GM12875 (cell line): ENCODE data around the gene SSR3.

Experiments
- H3K4me3 ChIP-seq: one replicate; pipeline ENCODE4 v1.5.1; 2011; ENCODE audit warnings: low read depth, low read length, control low read depth
- CTCF ChIP-seq: IDR thresholded peaks from 2 replicates; pipeline ENCODE4 v1.5.1; 2011; ENCODE audit warnings: low read depth, mild to moderate bottlenecking, control low read depth, inconsistent platforms, low read length, moderate library complexity, borderline replicate concordance; ENCODE audit not compliant: insufficient read depth

Gene SSR3

GRCh38 chr3:156536524-156537316, 18.2 kb downstream of the SSR3 start:
- no peak overlapping the region for H3K4me3 ChIP-seq
- no peak for TF ChIP-seq CTCF

GRCh38 chr3:156535798-156536197, 19.1 kb downstream of the SSR3 start:
- TF ChIP-seq CTCF, result no peak
- no peak overlapping the region for H3K4me3 ChIP-seq

- no peak for TF ChIP-seq CTCF
- no peak overlapping the region for H3K4me3 ChIP-seq
Observed at GRCh38 chr3:156535162-156535627, 19.7 kb downstream of the SSR3 start.

- TF ChIP-seq CTCF, result no peak
- no peak overlapping the region for H3K4me3 ChIP-seq
Observed at GRCh38 chr3:156533205-156533604, 21.7 kb downstream of the SSR3 start.

GRCh38 chr3:156532730-156533129, 22.2 kb downstream of the SSR3 start:
- TF ChIP-seq CTCF, result no peak

GRCh38 chr3:156530980-156531379, 23.9 kb downstream of the SSR3 start:
- H3K4me3 ChIP-seq, result no peak overlapping the region
- no peak for TF ChIP-seq CTCF

More at GRCh38 chr3:156532730-156533129, 22.2 kb downstream of the SSR3 start:
- no peak overlapping the region for H3K4me3 ChIP-seq

- TF ChIP-seq CTCF, result no peak
- H3K4me3 ChIP-seq, result no peak overlapping the region
Observed at GRCh38 chr3:156527060-156527459, 27.9 kb downstream of the SSR3 start.
